ENCODE measurements around the gene CNTNAP5.

Gene CNTNAP5

DNA sequence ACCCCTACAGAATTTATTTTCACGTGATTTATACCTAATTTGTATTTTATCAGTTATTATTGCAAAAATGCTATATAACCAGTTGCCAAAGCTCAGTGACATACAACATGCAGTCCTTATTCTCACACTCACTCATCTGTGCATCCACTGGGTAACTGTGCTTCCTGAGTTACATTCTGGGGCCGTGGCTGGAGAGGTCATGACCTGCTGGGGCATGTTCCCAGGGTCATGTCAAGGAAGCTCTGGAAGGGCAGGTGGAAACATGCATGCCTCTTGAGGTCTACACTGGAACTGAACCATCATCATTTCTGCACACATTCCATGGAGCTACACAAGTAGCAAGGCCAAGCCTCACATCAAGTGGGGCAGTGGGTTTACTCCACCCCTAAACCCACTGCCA, 715.5 kb downstream of the CNTNAP5 start:
- DNase-seq, result no peak

GRCh38 chr2:124753842-124754241, 728.8 kb downstream of the CNTNAP5 start:
- no peak for DNase-seq

DNA sequence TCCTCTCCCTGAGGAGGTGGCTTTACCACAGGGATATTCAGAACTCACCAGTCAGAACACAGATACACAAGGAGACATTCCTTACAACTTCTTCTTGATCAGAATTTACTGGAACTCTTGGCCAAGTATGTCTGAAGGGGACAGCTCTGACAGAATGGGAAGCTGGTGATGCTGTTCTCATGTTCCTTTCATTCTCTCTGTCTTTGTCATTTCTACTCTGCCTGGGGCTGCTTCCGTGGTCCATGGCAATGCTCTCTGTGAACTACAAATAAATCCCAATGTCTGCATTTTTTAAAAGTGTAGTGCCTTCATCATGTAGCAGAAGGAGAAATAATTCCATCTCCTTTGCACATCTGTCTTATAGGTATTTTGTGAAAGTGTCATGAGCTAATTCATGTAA, 730.3 kb downstream of the CNTNAP5 start:
- no peak for DNase-seq

GRCh38 chr2:124756048-124756447, 731.0 kb downstream of the CNTNAP5 start:
- DNase-seq, result no peak

- no peak for DNase-seq
Measured at GRCh38 chr2:124762388-124762787, 737.3 kb downstream of the CNTNAP5 start.

GRCh38 chr2:124763611-124764010, 738.5 kb downstream of the CNTNAP5 start:
- DNase-seq, result no peak

- no peak for DNase-seq
Measured at GRCh38 chr2:124774781-124775180, 749.7 kb downstream of the CNTNAP5 start.

- DNase-seq, result no peak
Measured at GRCh38 chr2:124776332-124776731, 751.2 kb downstream of the CNTNAP5 start.

DNA sequence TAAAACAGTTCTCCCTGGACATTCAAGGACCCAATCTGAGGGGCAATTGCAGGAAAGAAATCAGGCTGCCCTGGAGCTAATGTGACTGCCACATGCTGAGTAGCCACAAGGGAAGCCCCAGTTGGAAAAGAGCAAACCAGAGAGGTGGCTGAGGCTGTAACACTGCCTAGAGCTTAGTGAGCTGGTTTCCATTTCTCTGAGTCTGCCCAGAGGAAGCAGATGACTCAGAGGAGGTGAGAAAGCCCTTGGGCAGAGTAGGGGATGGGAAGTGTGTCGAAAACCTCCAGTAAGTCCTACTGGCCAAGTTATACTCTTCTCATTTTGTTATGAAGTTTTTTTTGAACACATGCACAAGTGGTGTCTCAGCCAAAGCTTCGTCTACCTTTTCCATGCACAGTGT, 753.0 kb downstream of the CNTNAP5 start:
- no peak for DNase-seq

GRCh38 chr2:124796647-124797046, 771.6 kb downstream of the CNTNAP5 start:
- no peak for DNase-seq

DNA sequence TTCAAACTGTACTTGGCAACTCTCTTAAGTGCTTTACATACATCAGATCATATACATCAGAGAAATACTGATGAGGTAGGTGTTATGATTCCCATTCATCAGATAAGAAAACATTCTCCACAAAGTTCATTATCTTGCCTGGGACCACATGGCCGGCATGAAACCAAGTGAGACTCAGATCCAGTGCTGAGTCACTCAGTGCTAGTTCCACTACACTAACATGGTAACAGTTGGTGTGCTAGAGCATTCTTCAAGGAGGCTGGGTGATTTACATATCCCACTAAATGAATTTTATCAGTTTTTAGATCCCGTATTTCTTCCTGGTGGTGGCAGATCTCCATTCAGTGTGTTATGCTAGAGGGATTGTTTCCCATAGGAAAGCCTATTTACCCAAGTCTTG, 772.0 kb downstream of the CNTNAP5 start:
- DNase-seq, result no peak

DNA sequence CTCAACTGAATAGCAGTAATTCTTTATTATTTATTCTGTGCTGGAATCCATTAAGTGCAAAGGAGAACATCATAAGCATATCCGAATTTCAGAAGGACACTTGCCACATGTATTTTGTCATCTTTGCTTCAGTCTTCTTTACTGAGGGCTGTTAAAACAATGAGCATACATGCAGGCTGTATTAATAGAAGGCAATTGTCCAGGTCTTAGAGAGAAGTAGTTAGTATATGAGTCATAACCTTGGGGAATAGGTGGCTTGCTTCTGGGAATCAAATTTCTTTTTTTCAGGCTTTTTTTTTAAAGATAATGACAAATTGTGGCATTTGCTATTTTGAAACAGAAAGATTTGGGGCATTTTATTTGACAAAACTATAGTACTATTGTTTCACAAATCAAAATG, 773.5 kb downstream of the CNTNAP5 start:
- DNase-seq, result no peak

- DNase-seq, result no peak
Measured at GRCh38 chr2:124804014-124804940, 779.2 kb downstream of the CNTNAP5 start.

- no peak for DNase-seq
Measured at GRCh38 chr2:124805060-124805459, 780.0 kb downstream of the CNTNAP5 start.

GRCh38 chr2:124810132-124810531, 785.0 kb downstream of the CNTNAP5 start:
- no peak for DNase-seq

DNA sequence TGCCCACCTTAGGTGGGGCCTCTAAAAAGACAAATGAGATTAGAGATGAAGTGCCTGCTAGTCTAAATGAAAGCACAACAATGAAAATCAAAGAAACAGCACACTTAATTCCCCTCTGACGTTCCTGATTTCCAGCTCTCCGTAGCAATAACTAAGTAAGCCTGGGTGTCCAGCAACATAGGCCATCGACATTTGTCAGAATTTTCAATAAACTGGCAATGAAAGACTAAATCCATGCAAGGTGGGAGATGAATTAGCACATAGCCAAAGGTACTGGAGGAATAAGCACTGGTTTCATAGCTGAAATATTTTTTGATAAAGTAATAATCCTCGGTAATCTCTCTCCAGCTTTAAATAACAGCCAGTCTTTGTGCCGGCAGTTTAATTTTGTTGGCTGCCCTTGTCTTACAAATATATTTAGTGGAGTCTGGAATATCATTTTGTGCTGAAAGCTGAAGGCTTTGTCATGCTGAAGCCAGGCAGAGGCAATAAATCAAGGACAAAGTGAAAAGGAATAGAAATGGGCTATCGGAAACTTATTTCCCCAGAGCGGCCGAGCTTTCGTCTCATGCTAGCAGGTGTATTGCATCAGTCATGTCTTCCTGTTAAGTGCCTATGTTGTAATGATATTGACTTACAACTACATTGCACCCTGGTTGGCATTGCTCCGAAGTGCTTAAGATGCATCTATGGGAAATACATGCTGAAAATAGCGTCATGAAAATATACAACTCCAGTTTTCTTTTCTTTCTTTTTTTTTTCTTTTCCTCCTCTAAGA, 790.1 kb downstream of the CNTNAP5 start:
- DNase-seq, result no peak

- no peak for DNase-seq
Measured at GRCh38 chr2:124816007-124816406, 790.9 kb downstream of the CNTNAP5 start.

- DNase-seq, result no peak
Measured at GRCh38 chr2:124822516-124822915, 797.4 kb downstream of the CNTNAP5 start.

DNA sequence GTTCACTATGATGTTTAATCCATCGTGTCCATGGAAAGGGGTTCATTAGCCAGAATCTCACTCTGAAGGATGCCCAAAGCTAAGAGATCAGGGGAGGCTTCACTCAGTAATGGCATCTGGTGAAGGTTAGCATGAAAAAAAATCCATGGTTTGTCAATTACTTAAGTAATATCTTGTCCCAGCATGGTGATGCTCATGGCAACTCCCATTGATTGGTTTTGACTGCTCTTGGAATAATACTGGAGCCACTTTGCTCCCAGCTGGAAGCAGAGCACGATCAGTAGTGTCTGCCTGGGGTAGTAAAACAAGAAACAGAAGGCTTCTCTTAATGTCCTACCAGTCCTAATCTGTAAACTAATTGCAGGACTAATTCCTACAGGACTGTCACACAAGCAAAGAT, 799.4 kb downstream of the CNTNAP5 start:
- DNase-seq, result no peak

- no peak for DNase-seq
Measured at GRCh38 chr2:124832521-124832920, 807.4 kb downstream of the CNTNAP5 start.

- no peak for DNase-seq
Measured at GRCh38 chr2:124834331-124834730, 809.2 kb downstream of the CNTNAP5 start.

DNA sequence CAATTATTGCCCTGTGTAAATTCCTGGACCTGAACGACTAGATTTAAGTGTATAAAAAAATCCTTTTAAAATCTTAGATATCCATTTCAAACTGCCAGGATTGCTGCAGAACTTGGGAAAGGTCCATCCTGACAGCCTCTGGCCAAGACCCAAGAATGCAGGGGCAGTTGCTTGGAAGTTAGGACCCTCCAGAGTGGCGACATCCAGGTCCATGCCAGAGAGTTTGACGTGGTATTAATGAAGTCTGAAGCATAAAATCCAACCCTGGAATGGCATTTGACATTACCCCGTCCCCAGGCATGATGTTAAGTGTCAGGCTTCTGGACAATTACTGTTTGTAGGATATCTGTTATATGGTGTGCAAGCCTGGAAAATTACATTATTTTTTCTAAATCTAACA, 810.2 kb downstream of the CNTNAP5 start:
- no peak for DNase-seq

DNA sequence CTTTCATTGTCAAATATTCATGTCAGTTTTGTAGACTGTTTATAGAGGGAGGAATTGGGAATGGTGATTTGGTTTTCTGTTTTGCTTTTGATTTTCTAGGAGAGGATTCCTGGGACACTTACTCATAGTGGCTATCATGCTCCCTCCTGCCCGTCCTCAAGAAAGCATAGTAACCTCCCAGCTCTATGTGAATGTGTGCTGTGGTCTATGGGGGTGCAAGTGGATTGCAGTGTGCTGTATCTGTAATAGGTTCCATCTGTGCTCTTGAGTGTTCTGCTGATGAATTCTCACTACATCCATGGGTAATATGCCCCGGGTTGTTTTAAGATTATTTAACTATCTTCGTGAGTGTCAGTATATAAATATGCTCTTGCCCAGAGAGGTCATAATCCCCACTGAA, 811.3 kb downstream of the CNTNAP5 start:
- no peak for DNase-seq

- DNase-seq, result no peak
Measured at GRCh38 chr2:124837496-124837895, 812.4 kb downstream of the CNTNAP5 start.

Data from activated CD8-positive, alpha-beta memory T cell treated with anti-CD3 and anti-CD28 coated beads for 24 hours (primary cell).